ENCODE results near the gene MTCH2. TPM values are rescaled to one million over a fixed set of nuclear protein-coding genes. Genes with fewer than 3 reads are reported as not detected.
"Not testable (repeated sequence)": the region's sequence is repeated elsewhere in the genome, so short reads cannot be mapped to it uniquely, and the experiment has no call there.

The MTCH2 gene
- 39.7 TPM for total RNA-seq (ENCODE audit: insufficient read depth, low replicate concordance)

GRCh38 chr11:47642099-47642855 is at the start of gene MTCH2:
MTCH2 (minus strand) TSS chr11:47642559; CDS start chr11:47642465, 94 bp downstream.
- peak; percentile 99 for DNase-seq (ENCODE audit: low spot score)

- no peak for DNase-seq (ENCODE audit: low spot score)
Measured at GRCh38 chr11:47691979-47692378, 49.6 kb upstream of the MTCH2 start.

DNA sequence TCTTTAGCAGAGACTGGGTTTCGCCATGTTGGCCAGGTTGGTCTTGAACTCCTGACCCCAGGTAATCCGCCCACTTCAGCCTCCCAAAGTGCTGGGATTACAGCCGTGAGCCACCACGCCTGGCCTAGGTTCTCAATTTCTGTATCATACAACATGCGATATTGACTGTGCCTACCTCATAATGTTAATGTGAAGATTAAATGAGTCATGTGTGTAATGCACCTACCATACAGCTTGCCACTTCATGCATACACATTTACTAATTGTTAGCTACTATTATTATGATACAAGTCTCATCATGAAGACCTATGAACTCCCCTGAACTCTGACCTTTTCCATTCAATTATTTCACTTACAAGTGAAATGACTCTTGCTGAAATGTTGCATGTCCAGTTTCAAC is 47.1 kb upstream of the MTCH2 start:
- DNase-seq (ENCODE audit: low spot score) = no peak

- DNase-seq (ENCODE audit: low spot score) = no peak
Measured at GRCh38 chr11:47688991-47689390, 46.6 kb upstream of the MTCH2 start.

GRCh38 chr11:47688111-47688510 is 45.8 kb upstream of the MTCH2 start:
- no peak for DNase-seq (ENCODE audit: low spot score)

DNA sequence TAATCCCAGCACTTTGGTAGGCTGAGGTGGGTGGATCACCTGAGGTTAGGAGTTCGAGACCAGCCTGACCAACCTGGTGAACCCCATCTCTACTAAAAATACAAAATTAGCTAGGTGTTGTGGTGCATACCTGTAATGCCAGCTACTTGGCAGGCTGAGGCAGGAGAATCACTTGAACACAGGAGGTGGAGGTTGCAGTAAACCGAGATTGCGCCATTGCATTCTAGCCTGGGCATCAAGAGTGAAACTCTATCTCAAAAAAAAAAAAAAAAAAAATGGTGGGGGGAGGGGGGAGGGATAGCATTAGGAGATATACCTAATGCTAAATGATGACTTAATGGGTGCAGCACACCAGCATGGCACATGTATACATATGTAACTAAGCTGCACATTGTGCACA is 44.3 kb upstream of the MTCH2 start:
- not testable (repeated sequence) for DNase-seq (ENCODE audit: low spot score)

- DNase-seq (ENCODE audit: low spot score) = no peak
Measured at GRCh38 chr11:47686151-47686550, 43.8 kb upstream of the MTCH2 start.

DNA sequence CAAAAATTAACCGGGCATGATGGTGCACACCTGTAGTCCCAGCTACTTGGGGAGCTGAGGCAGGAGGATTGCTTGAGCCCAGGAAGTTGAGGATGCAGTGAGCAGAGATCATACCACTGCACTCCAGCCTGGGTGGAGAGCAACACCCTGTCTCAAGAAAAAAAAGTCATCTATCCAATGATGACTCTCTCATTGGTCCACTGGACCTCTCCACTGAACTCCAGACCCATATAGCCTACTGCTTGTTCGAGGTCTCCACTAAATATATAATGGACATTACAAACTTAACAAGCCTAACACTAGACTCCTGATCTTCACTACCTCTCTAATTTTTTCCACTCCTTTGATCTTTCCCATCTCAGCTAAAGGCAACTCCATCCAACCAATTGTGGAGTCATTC is 33.5 kb upstream of the MTCH2 start:
- no peak for DNase-seq (ENCODE audit: low spot score)

DNA sequence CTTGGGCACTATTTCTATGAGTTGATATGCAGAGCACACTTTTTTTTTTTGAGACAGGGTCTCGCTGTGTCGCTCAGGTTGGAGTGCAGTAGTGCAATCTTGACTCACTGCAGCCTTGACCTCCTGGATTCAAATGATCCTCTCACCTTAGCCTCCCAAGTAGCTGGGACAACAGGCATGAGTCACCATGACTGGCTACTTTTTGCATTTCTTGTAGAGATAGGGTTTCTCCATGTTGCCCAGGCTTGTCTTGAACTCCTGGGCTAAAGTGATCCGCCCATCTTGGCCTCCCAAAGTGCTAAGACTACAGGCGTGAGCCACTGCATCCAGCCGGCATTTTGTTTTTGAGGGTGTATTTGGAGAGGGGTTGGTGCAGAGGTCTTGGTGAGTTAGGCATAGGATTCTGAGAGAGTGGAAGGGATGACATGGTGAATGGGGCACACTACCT is 29.9 kb upstream of the MTCH2 start:
- no peak for DNase-seq (ENCODE audit: low spot score)

GRCh38 chr11:47669856-47670255 is 27.5 kb upstream of the MTCH2 start:
- no peak for DNase-seq (ENCODE audit: low spot score)

GRCh38 chr11:47668665-47669064 is 26.3 kb upstream of the MTCH2 start:
- no peak for DNase-seq (ENCODE audit: low spot score)

DNA sequence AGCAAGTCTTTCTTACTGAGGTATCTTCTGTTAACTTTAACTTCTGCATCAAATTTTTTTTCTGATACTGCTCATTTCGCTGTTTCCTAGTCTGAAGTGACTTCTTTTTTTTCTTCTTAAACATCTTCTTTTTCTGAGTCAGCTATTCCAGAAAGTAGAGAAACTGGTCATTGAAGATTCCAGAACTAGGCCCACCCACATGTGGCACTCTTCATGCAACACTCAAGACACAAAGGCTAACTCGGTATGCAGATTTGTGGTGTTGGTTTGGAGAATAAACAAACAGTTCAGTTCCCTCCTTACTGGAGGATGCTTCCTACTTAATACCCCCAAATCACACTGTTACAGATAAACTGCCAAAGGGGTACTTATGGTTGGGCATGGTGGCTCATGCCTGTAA is 25.2 kb upstream of the MTCH2 start:
- DNase-seq (ENCODE audit: low spot score) = peak; percentile 22

GRCh38 chr11:47667135-47667534 is 24.8 kb upstream of the MTCH2 start:
- DNase-seq (ENCODE audit: low spot score) = no peak

DNA sequence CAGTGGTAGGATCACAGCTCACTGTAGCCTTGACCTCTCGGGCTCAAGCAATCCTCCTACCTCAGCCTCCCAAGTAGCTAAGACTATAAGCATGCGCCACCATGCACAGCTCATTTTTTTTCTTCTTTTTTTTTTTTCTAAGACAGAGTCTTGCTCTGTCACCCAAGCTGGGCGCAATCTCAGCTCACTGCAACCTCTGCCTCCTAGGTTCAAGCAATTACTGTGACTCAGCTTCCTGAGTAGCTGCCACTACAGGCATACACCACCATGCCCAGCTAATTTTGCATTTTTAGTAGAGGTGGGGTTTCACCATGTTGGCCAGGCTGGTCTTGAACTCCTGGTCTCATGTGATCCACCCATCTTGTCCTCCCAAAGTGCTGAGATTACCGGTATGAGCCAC is 22.6 kb upstream of the MTCH2 start:
- not testable (repeated sequence) for DNase-seq (ENCODE audit: low spot score)

GRCh38 chr11:47661245-47661644 is 18.9 kb upstream of the MTCH2 start:
- no peak for DNase-seq (ENCODE audit: low spot score)

DNA sequence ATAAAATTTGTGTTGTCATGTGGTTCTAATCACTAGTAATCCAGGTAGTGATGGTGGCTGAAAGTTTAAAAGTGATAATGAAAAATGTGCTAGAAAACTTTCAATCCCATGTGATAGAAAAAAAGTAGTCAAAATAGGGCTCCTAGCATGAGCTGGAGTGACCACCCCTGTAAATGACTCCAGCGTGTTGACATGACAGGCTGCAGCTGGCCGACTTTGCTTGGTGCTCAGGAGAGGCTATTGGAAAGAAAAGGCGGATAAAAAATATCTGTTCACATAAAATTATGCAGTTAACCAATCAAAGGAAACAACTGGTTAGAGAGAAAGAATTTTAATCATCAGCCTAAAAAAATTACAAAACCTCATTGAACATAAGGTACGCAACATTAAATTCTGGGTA is 16.9 kb upstream of the MTCH2 start:
- peak; percentile 35 for DNase-seq (ENCODE audit: low spot score)

DNA sequence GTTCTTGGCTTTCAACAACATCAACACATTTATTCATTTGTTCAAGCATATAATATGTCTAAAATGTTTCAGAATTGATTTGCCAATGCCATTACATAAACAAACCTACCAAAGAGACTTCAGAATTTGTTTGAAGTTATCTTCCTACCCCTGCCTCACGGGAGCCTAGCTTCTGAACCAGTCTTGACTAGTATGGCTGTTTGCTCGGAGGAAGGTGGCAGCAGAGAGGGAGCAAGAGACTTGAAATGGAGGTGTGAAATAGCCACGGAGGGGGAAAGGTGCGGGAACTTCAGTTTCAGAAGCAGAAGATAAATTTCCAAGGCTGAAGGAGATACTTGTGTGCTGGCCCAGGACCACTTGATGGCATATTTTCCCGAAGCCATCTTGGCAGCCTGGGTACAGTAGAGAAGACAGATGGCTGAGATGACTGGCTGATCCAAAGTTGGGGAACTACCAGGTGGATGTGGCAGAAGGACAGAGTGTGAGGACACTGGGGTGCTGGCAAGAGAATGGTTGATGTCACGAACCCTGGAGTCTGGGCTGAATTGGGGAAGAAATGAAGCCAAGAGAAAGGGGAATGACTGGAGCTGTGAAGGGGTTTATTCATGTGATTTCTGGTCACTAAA is 14.0 kb upstream of the MTCH2 start:
- DNase-seq (ENCODE audit: low spot score) = no peak

DNA sequence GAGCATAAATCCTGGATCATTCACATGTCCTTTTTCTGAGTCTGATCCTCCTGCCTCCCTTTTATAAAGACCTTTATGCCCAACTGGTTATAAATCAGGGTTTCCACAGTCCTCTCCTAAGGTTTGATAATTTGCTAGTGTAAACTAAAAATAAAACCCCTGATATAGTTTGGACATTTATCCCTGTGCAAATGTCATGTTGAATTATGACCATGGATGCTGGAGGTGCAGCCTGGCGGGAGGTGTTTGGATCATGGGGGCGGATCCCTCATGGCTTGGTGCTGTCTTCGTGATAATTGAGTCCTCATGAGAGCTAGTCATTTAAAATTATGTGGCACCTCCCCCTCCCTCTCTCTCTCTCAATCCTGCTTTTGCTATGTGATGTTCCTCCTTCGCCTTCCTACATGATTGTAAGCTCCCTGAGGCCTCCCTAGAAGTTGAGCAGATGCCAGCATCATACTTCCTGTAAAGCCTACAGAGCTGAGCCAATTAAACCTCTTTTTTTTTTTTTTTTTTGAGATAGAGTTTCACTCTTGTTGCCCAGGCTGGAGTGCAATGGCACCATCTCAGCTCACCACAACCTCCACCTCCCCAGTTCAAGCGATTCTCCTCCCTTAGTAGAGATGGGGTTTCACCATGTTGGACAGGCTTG is 9.6 kb upstream of the MTCH2 start:
- no peak for DNase-seq (ENCODE audit: low spot score)

GRCh38 chr11:47649276-47649675 is 6.9 kb upstream of the MTCH2 start:
- peak; percentile 31 for DNase-seq (ENCODE audit: low spot score)

- no peak for DNase-seq (ENCODE audit: low spot score)
Measured at GRCh38 chr11:47646019-47646418, 3.7 kb upstream of the MTCH2 start.

GRCh38 chr11:47645500-47645899 is 3.1 kb upstream of the MTCH2 start:
- no peak for DNase-seq (ENCODE audit: low spot score)

- DNase-seq (ENCODE audit: low spot score) = no peak
Measured at GRCh38 chr11:47641600-47642098, 710 bp downstream of the MTCH2 start.

DNA sequence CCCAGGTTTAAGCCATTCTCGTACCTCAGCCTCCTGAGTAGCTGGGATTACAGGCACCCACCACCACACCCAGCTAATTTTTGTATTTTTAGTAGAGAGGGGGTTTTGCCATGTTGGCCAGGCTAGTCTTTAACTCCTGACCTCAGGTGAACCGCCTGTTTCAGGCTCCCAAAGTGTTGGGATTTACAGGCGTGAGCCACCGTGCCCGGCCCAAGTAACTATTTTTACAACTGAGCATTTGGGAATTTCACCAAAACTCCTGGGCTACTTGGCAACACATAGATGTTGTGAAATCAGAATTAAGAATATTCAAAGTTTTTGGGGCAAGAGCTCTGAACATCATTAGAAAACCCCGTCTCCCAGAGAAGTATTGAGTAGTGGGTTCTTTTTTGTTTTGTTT is 1.9 kb downstream of the MTCH2 start:
- DNase-seq (ENCODE audit: low spot score) = not testable (repeated sequence)
